H9 (cell line): ENCODE measurements around the gene MDFIC. TPM values are rescaled to one million over a fixed set of nuclear protein-coding genes. Genes with fewer than 3 reads are reported as not detected.

ENCODE experiments used
- DNase-seq: peaks from one replicate; pipeline ENCODE4 v3.0.0-alpha.2; 2017
- H2AFZ ChIP-seq: one replicate; pipeline ENCODE4 v1.6.1; 2013; ENCODE audit warnings: mild to moderate bottlenecking, low read length, control low read depth, moderate library complexity
- H2AK5ac ChIP-seq: 2 replicates; pipeline ENCODE4 v1.6.1; 2013; ENCODE audit warnings: low read length, control low read depth, mixed read lengths; ENCODE audit not compliant: insufficient read length
- H2BK120ac ChIP-seq: one replicate; pipeline ENCODE4 v1.6.1; 2013; ENCODE audit warnings: low read depth, mild to moderate bottlenecking, low read length, control low read depth, inconsistent platforms; ENCODE audit not compliant: poor library complexity, severe bottlenecking
- H2BK12ac ChIP-seq: 2 replicates; pipeline ENCODE4 v1.6.1; 2013; ENCODE audit warnings: low read length, control low read depth, mixed read lengths, low read depth; ENCODE audit not compliant: insufficient read length
- H2BK15ac ChIP-seq: 2 replicates; pipeline ENCODE4 v1.6.1; 2013; ENCODE audit warnings: low read depth, low read length, control low read depth
- H2BK20ac ChIP-seq: one replicate; pipeline ENCODE4 v1.6.1; 2013; ENCODE audit warnings: low read depth, mild to moderate bottlenecking, low read length, control low read depth, inconsistent platforms; ENCODE audit not compliant: poor library complexity, severe bottlenecking
- H2BK5ac ChIP-seq: 2 replicates; pipeline ENCODE4 v1.6.1; 2013; ENCODE audit warnings: low read length, control low read depth, mixed read lengths; ENCODE audit not compliant: insufficient read length
- H3K14ac ChIP-seq: 2 replicates; pipeline ENCODE4 v1.6.1; 2013; ENCODE audit warnings: low read length, control low read depth; ENCODE audit not compliant: insufficient read depth
- H3K18ac ChIP-seq: 2 replicates; pipeline ENCODE4 v1.6.1; 2013; ENCODE audit warnings: low read depth, mild to moderate bottlenecking, mixed read lengths, low read length, control low read depth; ENCODE audit not compliant: insufficient read length
- H3K23ac ChIP-seq: 2 replicates; pipeline ENCODE4 v1.6.1; 2013; ENCODE audit warnings: low read length, control low read depth, mixed read lengths, low read depth; ENCODE audit not compliant: insufficient read length
- H3K23me2 ChIP-seq: 2 replicates; pipeline ENCODE4 v1.6.1; 2013; ENCODE audit warnings: low read depth, mild to moderate bottlenecking, mixed read lengths, low read length, control low read depth; ENCODE audit not compliant: insufficient read length, poor library complexity, severe bottlenecking
- H3K27ac ChIP-seq: 2 replicates; pipeline ENCODE4 v1.5.1; 2013; ENCODE audit warnings: low read length, control low read depth, mixed read lengths, low read depth; ENCODE audit not compliant: insufficient read length
- H3K27me3 ChIP-seq: 2 replicates; pipeline ENCODE4 v1.6.1; 2013; ENCODE audit warnings: low read length, control low read depth, inconsistent platforms; ENCODE audit not compliant: insufficient read depth
- H3K4ac ChIP-seq: 2 replicates; pipeline ENCODE4 v1.6.1; 2013; ENCODE audit warnings: low read depth, mild to moderate bottlenecking, control low read depth, inconsistent platforms, low read length, moderate library complexity
- H3K4me1 ChIP-seq: 2 replicates; pipeline ENCODE4 v1.6.1; 2013; ENCODE audit warnings: low read length, control low read depth, inconsistent platforms; ENCODE audit not compliant: insufficient read depth
- H3K4me2 ChIP-seq: 2 replicates; pipeline ENCODE4 v1.6.1; 2013; ENCODE audit warnings: low read length, control low read depth, mixed read lengths; ENCODE audit not compliant: insufficient read length, insufficient read depth
- H3K56ac ChIP-seq: 2 replicates; pipeline ENCODE4 v1.6.1; 2013; ENCODE audit warnings: low read depth, mild to moderate bottlenecking, mixed read lengths, low read length, control low read depth; ENCODE audit not compliant: insufficient read length
- H3K79me1 ChIP-seq: 2 replicates; pipeline ENCODE4 v1.6.1; 2013; ENCODE audit warnings: low read depth, mild to moderate bottlenecking, moderate library complexity, low read length, control low read depth, inconsistent platforms; ENCODE audit not compliant: insufficient read depth, poor library complexity, severe bottlenecking
- H3K79me2 ChIP-seq: 2 replicates; pipeline ENCODE4 v1.6.1; 2013; ENCODE audit warnings: low read length, control low read depth, inconsistent platforms; ENCODE audit not compliant: insufficient read depth
- H3K9ac ChIP-seq: 2 replicates; pipeline ENCODE4 v1.6.1; 2013; ENCODE audit warnings: low read length, control low read depth, mixed read lengths; ENCODE audit not compliant: insufficient read length; ENCODE audit errors: extremely low read depth
- H3K9me3 ChIP-seq: one replicate; pipeline ENCODE4 v1.6.1; 2013; ENCODE audit warnings: low read depth, low read length, inconsistent platforms; ENCODE audit not compliant: control insufficient read depth
- H3T11ph ChIP-seq: one replicate; pipeline ENCODE4 v1.6.1; 2013; ENCODE audit warnings: mild to moderate bottlenecking, low read length, control low read depth, inconsistent platforms
- H4K20me1 ChIP-seq: one replicate; pipeline ENCODE4 v1.6.1; 2013; ENCODE audit not compliant: control insufficient read depth, insufficient read length, insufficient read depth
- H4K5ac ChIP-seq: 2 replicates; pipeline ENCODE4 v1.6.1; 2013; ENCODE audit warnings: low read depth, mild to moderate bottlenecking, mixed read lengths, low read length, control low read depth; ENCODE audit not compliant: insufficient read length
- H4K8ac ChIP-seq: replicated peaks from 2 replicates; pipeline ENCODE4 v1.6.1; 2013; ENCODE audit warnings: low read length, control low read depth, mixed read lengths, low read depth; ENCODE audit not compliant: insufficient read length
- H4K91ac ChIP-seq: 2 replicates; pipeline ENCODE4 v1.6.1; 2013; ENCODE audit warnings: low read depth, mild to moderate bottlenecking, moderate library complexity, mixed read lengths, low read length, control low read depth; ENCODE audit not compliant: insufficient read length
- H3K27ac Mint-ChIP-seq, 3 experiments: 2 replicates in 2 of 3; 3 replicates in 1 of 3; pipeline ENCODE4 v1.8.0; 2020 to 2021; ENCODE audit warnings: mixed read lengths in 3 of 3, mild to moderate bottlenecking in 1 of 3, moderate library complexity in 1 of 3
- H3K27me3 Mint-ChIP-seq: 2 replicates; pipeline ENCODE4 v1.8.0; 2021; ENCODE audit warnings: low read depth, mild to moderate bottlenecking, moderate library complexity, mixed read lengths
- H3K36me3 Mint-ChIP-seq, 3 experiments: 2 replicates in 2 of 3; 3 replicates in 1 of 3; pipeline ENCODE4 v1.8.0; 2020 to 2021; ENCODE audit warnings: low read depth in 3 of 3, mixed read lengths in 3 of 3; ENCODE audit not compliant: insufficient read depth in 1 of 3
- H3K4me1 Mint-ChIP-seq, 2 experiments: 2 replicates each; pipeline ENCODE4 v1.8.0; 2020; ENCODE audit warnings: mixed read lengths in 2 of 2
- H3K4me3 Mint-ChIP-seq, 2 experiments: 2 replicates in 1 of 2; 3 replicates in 1 of 2; pipeline ENCODE4 v1.8.0; 2020 to 2021; ENCODE audit warnings: mild to moderate bottlenecking in 2 of 2, mixed read lengths in 2 of 2, moderate library complexity in 1 of 2
- H3K9me3 Mint-ChIP-seq, 2 experiments: 2 replicates in 1 of 2; 3 replicates in 1 of 2; pipeline ENCODE4 v1.8.0; 2020; ENCODE audit warnings: mild to moderate bottlenecking in 2 of 2, mixed read lengths in 2 of 2, moderate library complexity in 1 of 2
- CTCF ChIP-seq: fragments of 200-600 bp; sonication (generic); conservative IDR thresholded peaks from 3 replicates; pipeline ENCODE4 v1.8.0; 2021; ENCODE audit warnings: antibody characterized with exemption, mild to moderate bottlenecking
- WGBS: extraction: QIAGEN DNeasy Blood & Tissue Kit; methylation state at CpG from one replicate; pipeline ENCODE4 v1.1.7; 2013; ENCODE audit warnings: missing lambda C conversion rate, low lambda C conversion rate, mixed read lengths; ENCODE audit not compliant: insufficient read length; ENCODE audit errors: extremely low coverage; 5-methylcytosine and 5-hydroxymethylcytosine counted together
- total RNA-seq: library from RNA; stranded (reverse); gene quantifications from 2 replicates; pipeline ENCODE4 v1.2.1, GENCODE V29; 2021

The MDFIC gene
- total RNA-seq, 1 experiment from 2014 or later, result 2.0 TPM

GRCh38 chr7:115014794-115015193 is 92.9 kb downstream of the MDFIC start:
- H3K18ac ChIP-seq, result no peak overlapping the region
- no peaks in the 10 kb centered on the region for H3K9me3 Mint-ChIP-seq
- H2AK5ac ChIP-seq, result no peak overlapping the region
- no peak for DNase-seq
- no peak overlapping the region for H3K4ac ChIP-seq
- no peak overlapping the region for H3K4me2 ChIP-seq
- no peak overlapping the region for H2BK12ac ChIP-seq
- TF ChIP-seq CTCF, result no peak
- H3K56ac ChIP-seq, result no peak overlapping the region
- no peak overlapping the region for H3T11ph ChIP-seq
- H3K9ac ChIP-seq, result no peak overlapping the region
- no peak overlapping the region for H2BK15ac ChIP-seq
- H3K27ac Mint-ChIP-seq, result no peak overlapping the region
- no peak overlapping the region for H2BK20ac ChIP-seq
- no peaks in the 10 kb centered on the region for H4K20me1 ChIP-seq
- no CpG with 5 or more reads among the region's 1 CpG for WGBS
- no peak overlapping the region for H2AFZ ChIP-seq
- H3K23ac ChIP-seq, result no peak overlapping the region
- H3K36me3 Mint-ChIP-seq, result no peaks in the 10 kb centered on the region; a peak in 1 of 7 replicates
- H4K8ac ChIP-seq, result no peak overlapping the region
- H3K27me3 Mint-ChIP-seq, result peaks cover 2% of the 10 kb centered on the region; the same call in 1 of the 2 replicates
- no peaks in the 10 kb centered on the region for H3K79me1 ChIP-seq
- no peak overlapping the region for H3K14ac ChIP-seq
- no peak overlapping the region for H4K5ac ChIP-seq
- H2BK120ac ChIP-seq, result no peak overlapping the region
- H3K9me3 ChIP-seq, result no peaks in the 10 kb centered on the region
- H2BK5ac ChIP-seq, result no peak overlapping the region
- no peak overlapping the region for H3K4me3 Mint-ChIP-seq
- H3K4me1 Mint-ChIP-seq, result peaks cover under 1% of the 10 kb centered on the region in 2 experiments; a peak in 3 of 4 replicates
- no peaks in the 10 kb centered on the region for H3K79me2 ChIP-seq
- no peak overlapping the region for H3K27ac ChIP-seq
- H3K23me2 ChIP-seq, result no peaks in the 10 kb centered on the region
- peaks cover under 1% of the 10 kb centered on the region; the same call in 1 of the 2 replicates for H3K4me1 ChIP-seq
- no peaks in the 10 kb centered on the region for H3K27me3 ChIP-seq
- no peak overlapping the region for H4K91ac ChIP-seq
